ENCODE results near the gene DRICH1. TPM values are rescaled to one million over a fixed set of nuclear protein-coding genes. Genes with fewer than 3 reads are reported as not detected.

Gene DRICH1
- total and polyA plus RNA-seq, 2 of the 8 experiments (the other 6 are each of a cell fraction or from before 2014, with no cell fraction given): 0.21 to 0.28 TPM

DNA sequence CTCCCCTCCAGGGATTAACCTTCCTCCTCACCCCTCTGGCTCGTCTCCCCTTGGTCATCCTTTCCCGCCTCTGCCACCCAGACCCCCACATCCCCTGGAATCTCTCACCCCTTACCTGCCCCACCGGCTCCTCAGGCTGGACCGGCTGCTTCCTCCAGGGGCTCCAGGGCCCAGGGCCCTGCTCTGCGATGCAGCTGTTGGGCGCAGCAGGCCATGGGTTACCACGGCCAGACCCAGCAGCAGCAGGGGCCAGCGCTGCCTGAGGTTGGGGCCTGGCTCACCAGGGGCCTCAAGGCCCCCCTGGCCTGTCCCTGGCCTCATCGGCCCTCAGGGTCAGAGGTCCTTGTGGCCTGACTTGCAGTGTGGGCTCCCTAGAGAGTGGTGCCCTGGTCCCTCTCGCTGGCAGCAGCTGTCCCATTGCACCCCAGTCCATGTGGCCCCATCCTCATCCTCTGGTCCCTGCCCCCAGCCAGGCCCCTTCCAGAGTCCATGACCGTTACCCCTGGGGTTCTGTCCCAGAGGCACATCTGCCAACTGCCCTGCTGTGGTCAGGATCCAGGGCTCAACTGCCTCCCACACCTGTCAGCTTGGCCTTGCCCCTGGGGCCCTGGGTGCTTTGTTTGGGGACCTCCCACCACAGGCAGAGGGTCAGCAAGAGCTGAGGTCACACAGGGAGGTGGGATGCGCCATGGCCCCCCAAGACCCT is 52.1 kb downstream of the DRICH1 start, which contains the start of gene IGLL1 (continued):
- no peak for TF ChIP-seq CTCF (IDR thresholded peaks at IDR 0.05; ENCODE audit: control extremely low read depth in 1 of 3, insufficient read depth in 1 of 3, low read depth in 1 of 3, low read length in 3 of 3)
- TF ChIP-seq HDAC6 (IDR thresholded peaks at IDR 0.05; ENCODE audit: low read depth, low read length): no peak
- TF ChIP-seq TEAD4 (IDR thresholded peaks at IDR 0.05; ENCODE audit: low read depth, low read length): no peak
- TF ChIP-seq FOSL1 (IDR thresholded peaks at IDR 0.05; ENCODE audit: insufficient read depth, low read depth, low read length): no peak
- TF ChIP-seq, protein P1, sequence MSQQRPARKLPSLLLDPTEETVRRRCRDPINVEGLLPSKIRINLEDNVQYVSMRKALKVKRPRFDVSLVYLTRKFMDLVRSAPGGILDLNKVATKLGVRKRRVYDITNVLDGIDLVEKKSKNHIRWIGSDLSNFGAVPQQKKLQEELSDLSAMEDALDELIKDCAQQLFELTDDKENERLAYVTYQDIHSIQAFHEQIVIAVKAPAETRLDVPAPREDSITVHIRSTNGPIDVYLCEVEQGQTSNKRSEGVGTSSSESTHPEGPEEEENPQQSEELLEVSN (IDR thresholded peaks at IDR 0.05): no peak
- TF ChIP-seq EP300 (IDR thresholded peaks at IDR 0.05; ENCODE audit: borderline replicate concordance in 1 of 2, low read depth in 2 of 2, low read length in 2 of 2): no peak
- no peak for TF ChIP-seq KDM4A (IDR thresholded peaks at IDR 0.05; ENCODE audit: low read depth, low read length, severe bottlenecking)
- no peak for TF ChIP-seq CHD1 (IDR thresholded peaks at IDR 0.05; ENCODE audit: low read depth, low read length)

Data from H1 (cell line).